ENCODE data around the gene ITPK1.

The ITPK1 gene

DNA sequence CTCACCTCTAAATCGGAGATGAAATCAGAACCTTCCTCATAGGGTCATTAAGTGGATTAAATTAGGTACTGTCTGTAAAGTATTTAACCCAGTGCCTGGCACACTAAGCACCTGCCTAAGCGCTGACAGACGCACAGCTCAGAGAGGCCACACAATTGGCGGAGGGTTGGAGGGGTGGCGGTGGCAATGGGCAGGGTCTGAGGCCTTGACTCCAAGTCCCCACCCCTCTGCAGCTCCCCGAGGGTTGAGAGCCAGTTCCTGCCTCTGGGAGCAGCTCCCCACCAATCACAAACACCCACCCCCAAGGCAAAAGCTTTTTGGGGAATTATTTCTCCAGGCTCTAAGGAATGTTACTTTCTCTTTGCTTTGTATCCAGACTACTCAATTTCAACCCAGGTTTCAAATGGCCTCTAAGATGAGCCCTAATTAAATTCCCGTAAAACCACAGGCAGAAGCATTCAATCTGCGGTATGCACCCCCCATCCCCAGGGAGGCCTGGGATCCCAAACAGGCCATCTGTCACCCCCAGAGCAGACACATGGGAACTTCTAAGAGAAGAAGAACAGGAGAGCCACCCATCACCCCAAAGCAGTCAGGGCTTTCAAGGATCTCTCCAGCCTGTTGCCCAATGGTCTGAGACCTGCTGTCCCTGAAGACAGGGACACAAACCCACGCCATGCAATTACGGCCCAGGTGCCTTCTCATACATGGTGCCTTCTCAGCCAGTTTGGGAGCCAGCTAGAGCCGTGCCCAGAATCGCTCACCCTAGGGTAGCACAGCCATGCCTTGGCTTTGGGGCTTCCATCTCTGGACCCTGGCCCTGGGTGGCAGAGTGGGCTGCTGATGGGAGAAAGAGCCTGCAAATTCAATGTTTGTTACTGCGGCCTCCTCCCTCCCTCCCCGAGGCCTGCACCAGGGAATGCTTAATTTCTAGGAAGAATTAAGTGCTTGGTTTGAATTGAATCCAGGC is 126.7 kb downstream of the ITPK1 start:
- no peak for DNase-seq (ENCODE audit: low spot score)

GRCh38 chr14:92987713-92988510 is 127.8 kb downstream of the ITPK1 start:
- no peak for DNase-seq (ENCODE audit: low spot score)

DNA sequence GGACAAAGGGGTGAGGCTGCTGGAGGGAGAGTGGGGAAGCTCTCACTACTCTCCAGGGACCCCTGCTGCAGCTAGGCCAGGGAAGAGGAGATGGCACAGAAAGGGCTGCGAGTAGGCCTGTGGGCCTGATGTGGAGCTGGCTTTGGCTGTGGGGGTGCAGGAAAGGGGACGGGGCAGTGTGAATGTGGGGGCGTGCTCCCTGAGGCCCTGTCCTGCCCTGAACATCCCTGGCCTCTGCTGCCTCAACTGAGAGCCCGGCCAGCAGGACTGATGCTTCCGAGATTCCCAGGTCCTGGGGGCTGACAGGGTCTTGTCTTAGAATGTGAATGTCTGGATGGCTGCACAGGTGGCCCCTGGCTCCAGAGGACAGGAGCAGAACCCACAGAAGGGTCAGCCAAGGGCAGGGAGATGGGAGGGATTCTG is 128.6 kb downstream of the ITPK1 start:
- no peak for DNase-seq (ENCODE audit: low spot score)

DNA sequence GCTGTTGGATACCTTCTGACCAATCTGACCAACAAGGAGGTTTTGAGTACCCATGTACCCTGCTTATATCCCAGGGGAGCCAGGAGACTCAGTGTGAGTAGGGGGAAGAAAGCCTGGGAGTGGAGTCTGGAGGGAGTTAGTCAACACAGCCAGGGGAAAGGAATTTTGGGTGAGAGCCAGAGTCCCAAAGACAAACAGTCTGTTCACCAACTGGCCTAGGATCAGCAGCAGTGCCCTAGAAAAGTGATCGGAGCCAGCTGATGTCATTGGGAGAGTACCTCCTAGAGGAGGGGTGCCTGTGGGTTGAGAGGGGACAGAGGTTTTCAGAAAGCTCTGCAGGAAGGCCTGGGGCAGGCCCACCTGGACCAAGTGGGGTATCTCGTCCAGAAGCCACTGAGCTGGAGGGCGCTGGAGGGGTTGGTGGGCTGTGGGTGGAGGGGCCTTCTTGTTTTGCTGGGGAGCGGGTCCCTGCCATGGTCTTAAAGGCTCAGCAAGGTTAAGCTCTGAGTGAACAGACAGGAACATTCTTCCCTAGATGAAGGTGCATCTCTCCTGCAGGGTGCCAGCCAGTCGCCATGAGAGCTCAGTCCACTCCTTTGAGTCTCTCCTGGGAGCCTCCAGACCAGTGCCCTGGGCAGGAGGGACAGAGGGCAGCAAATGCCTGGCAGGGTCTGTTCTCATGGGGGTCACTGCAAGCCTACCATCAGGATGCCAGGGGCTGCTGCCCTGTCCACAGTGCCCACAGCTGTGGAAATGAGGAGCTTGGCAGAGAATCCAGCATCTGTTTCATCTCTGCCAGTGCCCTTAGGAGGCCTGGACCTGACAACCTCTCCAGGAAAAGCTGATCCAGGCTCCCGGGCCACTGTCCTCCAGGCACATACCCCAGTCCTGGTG is 129.2 kb downstream of the ITPK1 start:
- DNase-seq (ENCODE audit: low spot score) = no peak

GRCh38 chr14:92985521-92985920 is 130.2 kb downstream of the ITPK1 start:
- DNase-seq (ENCODE audit: low spot score) = no peak

GRCh38 chr14:92984896-92985295 is 130.8 kb downstream of the ITPK1 start:
- no peak for DNase-seq (ENCODE audit: low spot score)

- no peak for DNase-seq (ENCODE audit: low spot score)
Observed at GRCh38 chr14:92984082-92984788, 131.5 kb downstream of the ITPK1 start.

GRCh38 chr14:92982956-92983355 is 132.8 kb downstream of the ITPK1 start:
- DNase-seq (ENCODE audit: low spot score) = no peak

GRCh38 chr14:92981726-92982125 is 134.0 kb downstream of the ITPK1 start:
- DNase-seq (ENCODE audit: low spot score) = no peak

DNA sequence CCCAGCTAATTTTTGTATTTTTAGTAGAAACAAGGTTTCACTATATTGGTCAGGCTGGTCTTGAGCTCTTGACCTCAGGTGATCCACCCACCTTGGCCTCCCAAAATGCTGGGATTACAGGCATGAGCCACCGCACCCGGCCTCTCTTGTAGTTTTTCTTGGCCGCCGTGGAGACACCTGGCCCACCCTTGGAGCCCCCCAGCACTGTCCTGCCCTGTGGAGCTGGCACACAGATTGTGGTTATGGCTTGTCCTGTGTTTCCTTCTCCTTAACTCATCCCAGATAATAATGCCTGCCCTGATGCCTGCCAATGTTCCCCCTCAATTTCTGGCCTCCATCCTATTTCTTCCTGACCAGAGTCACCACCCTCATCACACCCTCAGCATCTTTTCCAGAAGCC is 134.9 kb downstream of the ITPK1 start:
- DNase-seq (ENCODE audit: low spot score) = no peak

DNA sequence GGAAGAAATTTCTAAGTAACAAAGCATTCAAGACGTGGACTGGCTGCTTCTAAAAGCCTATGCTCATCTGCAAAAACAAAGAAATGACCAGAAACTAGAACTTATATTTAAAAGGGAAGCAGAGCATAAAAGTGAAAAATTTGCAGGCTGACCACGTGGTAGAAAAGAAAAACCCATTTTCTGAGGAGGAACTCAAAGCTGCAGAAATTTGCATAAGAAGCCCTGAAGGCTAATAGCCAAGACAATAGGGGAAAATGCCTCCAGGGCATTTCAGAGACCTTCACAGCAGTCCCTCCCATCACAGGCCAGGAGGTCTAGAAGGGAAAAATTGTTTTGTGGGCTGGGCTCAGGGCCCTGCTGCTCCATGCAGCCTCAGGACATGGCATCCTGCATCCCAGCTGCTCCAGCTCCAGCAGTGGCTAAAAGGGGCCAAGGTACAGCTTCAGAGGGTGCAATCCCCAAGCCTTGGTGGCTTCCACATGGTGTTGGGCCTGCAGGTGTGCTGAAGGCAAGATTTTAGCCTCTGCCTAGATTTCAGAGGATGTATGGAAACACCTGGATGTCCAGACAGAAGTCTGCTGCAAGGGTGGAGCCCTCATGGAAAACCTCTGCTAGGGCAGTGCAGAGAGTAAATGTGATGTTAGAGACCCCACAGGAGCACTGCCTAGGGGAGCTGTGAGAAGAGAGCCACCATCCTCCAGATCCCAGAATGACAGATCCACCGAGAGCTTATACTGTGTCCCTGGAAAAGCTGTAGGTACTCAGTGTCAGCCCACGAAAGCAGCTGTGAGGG is 137.3 kb downstream of the ITPK1 start:
- DNase-seq (ENCODE audit: low spot score) = no peak

DNA sequence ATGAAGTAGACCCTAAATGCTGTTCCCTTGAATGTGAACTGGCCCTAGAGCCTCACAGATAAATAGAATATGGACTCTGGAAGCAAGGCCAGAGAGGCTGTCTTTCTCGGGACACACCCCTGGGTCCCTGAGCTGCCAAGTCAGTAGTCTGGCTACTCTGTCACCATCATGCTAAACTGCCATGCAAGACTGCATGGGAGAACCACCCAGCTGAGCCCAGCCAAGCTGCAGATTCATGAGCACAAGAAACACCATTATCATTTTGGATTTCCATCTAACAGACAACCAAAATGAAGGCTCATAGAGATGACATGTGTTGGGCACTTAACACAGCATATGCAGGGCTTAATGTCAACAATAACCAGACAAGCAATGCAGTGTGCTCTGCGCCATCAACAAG is 139.5 kb downstream of the ITPK1 start:
- no peak for DNase-seq (ENCODE audit: low spot score)

- no peak for DNase-seq (ENCODE audit: low spot score)
Observed at GRCh38 chr14:92974541-92975345, 141.0 kb downstream of the ITPK1 start.

DNA sequence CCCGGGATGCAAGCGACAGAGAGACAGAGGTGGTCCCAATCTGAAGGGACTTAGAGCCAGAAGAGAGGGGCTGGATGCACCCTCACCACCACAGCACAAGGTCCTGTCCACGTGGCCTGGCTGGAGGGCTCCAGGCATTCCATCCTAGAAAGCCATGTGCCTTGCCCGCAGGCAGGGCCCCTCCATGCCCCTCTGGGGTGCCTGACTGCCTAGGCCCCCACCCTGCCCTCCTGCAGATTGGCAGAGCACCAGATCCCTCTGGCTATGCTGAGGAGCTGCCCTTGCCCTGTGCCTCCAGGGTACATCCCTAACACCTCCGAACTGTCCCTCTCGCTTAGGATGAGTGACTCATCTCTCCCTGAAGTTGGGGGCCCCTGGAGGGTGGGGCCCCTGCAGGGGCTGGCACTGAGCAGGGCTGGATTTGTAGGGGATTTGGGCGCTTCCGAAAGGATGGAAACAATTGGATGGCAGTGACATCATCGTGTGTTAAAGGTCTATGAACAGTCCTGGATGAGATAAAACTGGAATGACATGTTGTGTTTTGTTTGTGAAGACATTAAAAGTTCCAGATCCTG is 141.8 kb downstream of the ITPK1 start:
- DNase-seq (ENCODE audit: low spot score) = no peak

GRCh38 chr14:92973261-92973797 is 142.4 kb downstream of the ITPK1 start:
- DNase-seq (ENCODE audit: low spot score) = no peak

- DNase-seq (ENCODE audit: low spot score) = no peak
Observed at GRCh38 chr14:92971601-92972180, 144.0 kb downstream of the ITPK1 start.

GRCh38 chr14:92970271-92970670 is 145.5 kb downstream of the ITPK1 start:
- no peak for DNase-seq (ENCODE audit: low spot score)

- no peak for DNase-seq (ENCODE audit: low spot score)
Observed at GRCh38 chr14:92969871-92970270, 145.9 kb downstream of the ITPK1 start.

DNA sequence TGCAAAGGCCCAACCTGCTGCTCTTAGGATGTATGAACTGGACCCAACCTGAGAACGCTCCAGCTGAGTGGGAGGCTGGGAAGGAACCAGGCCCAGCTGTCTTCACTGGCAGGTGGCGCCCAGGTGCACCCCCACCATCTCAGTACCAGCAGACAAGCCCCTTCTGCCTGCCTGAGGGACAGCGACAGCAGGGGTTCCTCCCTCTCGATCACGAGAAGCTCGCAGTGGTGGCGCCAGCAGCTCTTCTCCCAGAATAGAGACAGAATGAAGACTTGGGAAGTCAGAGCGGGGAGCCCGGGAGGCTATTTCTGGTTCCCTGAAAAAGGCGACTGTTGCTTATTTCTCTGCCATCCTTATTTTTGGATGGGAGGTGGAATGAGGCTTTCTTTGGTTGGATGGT is 146.3 kb downstream of the ITPK1 start:
- DNase-seq (ENCODE audit: low spot score) = no peak

Data from hematopoietic multipotent progenitor cell treated with erythropoietin and hydrocortisone succinate and interleukin-3 and kit ligand, for 17 days (in vitro differentiated cells).